ENCODE data around the gene GINS2. TPM values are rescaled to one million over a fixed set of nuclear protein-coding genes. Genes with fewer than 3 reads are reported as not detected.

GINS2 gene
- total RNA-seq, 1 experiment from 2014 or later, result 71.9 TPM

DNA sequence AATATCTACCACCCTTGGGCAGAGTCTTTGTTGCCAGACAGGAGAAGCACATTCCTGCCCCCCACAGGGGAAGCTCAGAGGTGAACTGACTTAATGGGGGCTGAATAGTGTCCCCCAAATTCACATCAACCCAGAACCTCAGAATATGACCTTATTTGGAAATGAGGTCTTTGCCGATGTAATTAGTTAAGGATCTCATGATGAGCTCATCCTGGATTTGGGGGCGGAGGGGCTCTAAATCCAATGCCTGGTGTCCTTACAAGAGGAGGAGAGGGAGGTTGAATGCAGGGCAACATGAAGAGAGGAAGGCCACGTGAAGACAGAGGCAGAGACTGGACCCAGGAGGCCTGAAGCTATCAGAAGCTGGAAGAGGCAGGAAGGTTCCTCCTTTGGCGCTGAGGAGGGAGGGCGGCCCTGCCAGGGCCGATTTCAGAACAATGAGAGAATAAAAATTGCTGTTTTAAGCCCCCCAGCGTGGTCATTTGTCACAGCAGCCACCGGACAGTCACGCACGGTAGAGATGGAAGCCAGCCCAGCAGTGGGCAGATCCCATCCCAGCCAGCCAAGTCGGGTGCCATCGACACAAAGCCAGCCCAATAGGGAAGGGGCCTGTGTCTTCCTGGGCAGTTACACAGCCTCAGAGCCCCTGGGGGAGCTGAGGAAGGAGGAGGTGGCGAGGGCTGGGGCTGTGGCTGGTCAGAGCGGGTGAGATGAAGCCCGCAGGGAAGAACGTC is 40.9 kb upstream of the GINS2 start:
- DNase-seq (ENCODE audit: low spot score), result no peak
- Histone ChIP-seq H3K27ac (ENCODE audit: low read depth, low read length, poor library complexity, severe bottlenecking) (peak overlapping the region; percentile 30), H3K27me3 (replicated peaks; ENCODE audit: insufficient read depth, low read depth, low read length, poor library complexity) (no peaks in the 10 kb centered on the region), H3K9me3 (ENCODE audit: low read depth, low read length, poor library complexity, severe bottlenecking) (no peaks in the 10 kb centered on the region), H3K36me3 (ENCODE audit: insufficient read depth, low read length, poor library complexity, severe bottlenecking) (no peaks in the 10 kb centered on the region), H3K4me3 (ENCODE audit: low read depth, low read length, poor library complexity, severe bottlenecking) (no peak overlapping the region), H3K4me1 (ENCODE audit: insufficient read depth, low read length, poor library complexity, severe bottlenecking) (peaks cover 7% of the 10 kb centered on the region)
- no TSS peak for BruUV-seq (replicated peaks)
- ChIA-PET CTCF (interaction anchor here (0.6 kb wide), 1 partner anchor 18 kb away, joined by 4 read pairs; no protein-coding TSS in a partner anchor), POLR2A (ENCODE audit: low non-redundant PET) (no interaction called here)
- no peak for TF ChIP-seq EZH2 (IDR thresholded peaks at IDR 0.05; ENCODE audit: borderline replicate concordance, low read depth, low read length, poor library complexity, severe bottlenecking)
- TF ChIP-seq, protein P1, sequence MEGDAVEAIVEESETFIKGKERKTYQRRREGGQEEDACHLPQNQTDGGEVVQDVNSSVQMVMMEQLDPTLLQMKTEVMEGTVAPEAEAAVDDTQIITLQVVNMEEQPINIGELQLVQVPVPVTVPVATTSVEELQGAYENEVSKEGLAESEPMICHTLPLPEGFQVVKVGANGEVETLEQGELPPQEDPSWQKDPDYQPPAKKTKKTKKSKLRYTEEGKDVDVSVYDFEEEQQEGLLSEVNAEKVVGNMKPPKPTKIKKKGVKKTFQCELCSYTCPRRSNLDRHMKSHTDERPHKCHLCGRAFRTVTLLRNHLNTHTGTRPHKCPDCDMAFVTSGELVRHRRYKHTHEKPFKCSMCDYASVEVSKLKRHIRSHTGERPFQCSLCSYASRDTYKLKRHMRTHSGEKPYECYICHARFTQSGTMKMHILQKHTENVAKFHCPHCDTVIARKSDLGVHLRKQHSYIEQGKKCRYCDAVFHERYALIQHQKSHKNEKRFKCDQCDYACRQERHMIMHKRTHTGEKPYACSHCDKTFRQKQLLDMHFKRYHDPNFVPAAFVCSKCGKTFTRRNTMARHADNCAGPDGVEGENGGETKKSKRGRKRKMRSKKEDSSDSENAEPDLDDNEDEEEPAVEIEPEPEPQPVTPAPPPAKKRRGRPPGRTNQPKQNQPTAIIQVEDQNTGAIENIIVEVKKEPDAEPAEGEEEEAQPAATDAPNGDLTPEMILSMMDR (conservative IDR thresholded peaks at IDR 0.05; ENCODE audit: low read depth, low read length), result no peak
- intact Hi-C loops (cut with micrococcal nuclease; ENCODE audit: unreplicated experiment), result no loop called here

- intact Hi-C loops (cut with micrococcal nuclease; ENCODE audit: unreplicated experiment), result no loop called here
- DNase-seq (ENCODE audit: low spot score), result peak; percentile 38
Observed at GRCh38 chr16:85728879-85729278, 40.1 kb upstream of the GINS2 start.

GRCh38 chr16:85724936-85725335 is 36.2 kb upstream of the GINS2 start:
- intact Hi-C loops (cut with micrococcal nuclease; ENCODE audit: unreplicated experiment), result no loop called here
- no peak for DNase-seq (ENCODE audit: low spot score)
- H3K27me3 ChIP-seq (replicated peaks; ENCODE audit: insufficient read depth, low read depth, low read length, poor library complexity), result no peaks in the 10 kb centered on the region
- POLR2A ChIA-PET (ENCODE audit: low non-redundant PET), result no interaction called here
- H3K36me3 ChIP-seq (ENCODE audit: insufficient read depth, low read length, poor library complexity, severe bottlenecking), result no peaks in the 10 kb centered on the region
- no TSS peak for BruUV-seq (replicated peaks)
- no peak overlapping the region for H3K4me3 ChIP-seq (ENCODE audit: low read depth, low read length, poor library complexity, severe bottlenecking)
- no peak for TF ChIP-seq EZH2 (IDR thresholded peaks at IDR 0.05; ENCODE audit: borderline replicate concordance, low read depth, low read length, poor library complexity, severe bottlenecking)
- TF ChIP-seq, protein P1 (conservative IDR thresholded peaks at IDR 0.05; ENCODE audit: low read depth, low read length), result no peak
- H3K9me3 ChIP-seq (ENCODE audit: low read depth, low read length, poor library complexity, severe bottlenecking), result no peaks in the 10 kb centered on the region
- CTCF ChIA-PET, result no interaction called here
- peaks cover 7% of the 10 kb centered on the region for H3K4me1 ChIP-seq (ENCODE audit: insufficient read depth, low read length, poor library complexity, severe bottlenecking)
- H3K27ac ChIP-seq (ENCODE audit: low read depth, low read length, poor library complexity, severe bottlenecking), result no peak overlapping the region

More at GRCh38 chr16:85728879-85729278, 40.1 kb upstream of the GINS2 start:
- Histone ChIP-seq H3K27ac (ENCODE audit: low read depth, low read length, poor library complexity, severe bottlenecking) (no peak overlapping the region), H3K4me1 (ENCODE audit: insufficient read depth, low read length, poor library complexity, severe bottlenecking) (peaks cover 7% of the 10 kb centered on the region), H3K27me3 (replicated peaks; ENCODE audit: insufficient read depth, low read depth, low read length, poor library complexity) (no peaks in the 10 kb centered on the region), H3K4me3 (ENCODE audit: low read depth, low read length, poor library complexity, severe bottlenecking) (no peak overlapping the region), H3K36me3 (ENCODE audit: insufficient read depth, low read length, poor library complexity, severe bottlenecking) (no peaks in the 10 kb centered on the region), H3K9me3 (ENCODE audit: low read depth, low read length, poor library complexity, severe bottlenecking) (no peaks in the 10 kb centered on the region)
- ChIA-PET POLR2A (ENCODE audit: low non-redundant PET) (no interaction called here), CTCF (no interaction called here)
- no TSS peak for BruUV-seq (replicated peaks)
- TF ChIP-seq EZH2 (IDR thresholded peaks at IDR 0.05; ENCODE audit: borderline replicate concordance, low read depth, low read length, poor library complexity, severe bottlenecking), result no peak
- TF ChIP-seq, protein P1 (conservative IDR thresholded peaks at IDR 0.05; ENCODE audit: low read depth, low read length), result peak; percentile 59

All from A673 (cell line).